Endothelial cell of umbilical vein (primary cell): ENCODE data around the gene FYTTD1.

ENCODE experiments used
- CTCF ChIP-seq, 2 donors: IDR thresholded peaks; 1 replicate in 1 of 2; 2 replicates in 1 of 2; pipeline ENCODE4 v1.5.1; 2011; ENCODE audit warnings: low read length in 2 of 2, mild to moderate bottlenecking in 2 of 2, moderate library complexity in 2 of 2, control low read depth in 1 of 2, inconsistent platforms in 1 of 2, low read depth in 1 of 2; ENCODE audit not compliant: insufficient read depth in 1 of 2; ENCODE audit errors: extremely low read depth in 1 of 2
- EZH2 ChIP-seq: IDR thresholded peaks from 2 replicates; pipeline ENCODE4 v1.6.1; 2012; ENCODE audit warnings: borderline replicate concordance, low read depth, mild to moderate bottlenecking, moderate library complexity, low read length, inconsistent platforms; ENCODE audit not compliant: severe bottlenecking
- FOS ChIP-seq: IDR thresholded peaks from 2 replicates; pipeline ENCODE4 v1.6.1; 2011; ENCODE audit warnings: mild to moderate bottlenecking, low read length, moderate library complexity, borderline replicate concordance; ENCODE audit not compliant: insufficient read depth
- GATA2 ChIP-seq: IDR thresholded peaks from 2 replicates; pipeline ENCODE4 v1.7.0; 2011; ENCODE audit warnings: low read depth, mild to moderate bottlenecking, moderate library complexity, mixed read lengths, low read length; ENCODE audit not compliant: insufficient read length, insufficient read depth
- JUN ChIP-seq: IDR thresholded peaks from 2 replicates; pipeline ENCODE4 v1.6.1; 2011; ENCODE audit warnings: borderline replicate concordance, low read depth; ENCODE audit not compliant: insufficient read length, insufficient read depth
- MAX ChIP-seq: IDR thresholded peaks from 2 replicates; pipeline ENCODE4 v1.6.1; 2011; ENCODE audit not compliant: insufficient read depth, insufficient read length
- MYC ChIP-seq: IDR thresholded peaks from one replicate; pipeline ENCODE4 v1.6.1; 2011; ENCODE audit warnings: mild to moderate bottlenecking, low read depth, low read length
- POLR2A ChIP-seq: IDR thresholded peaks from 2 replicates; pipeline ENCODE4 v1.6.1; 2012; ENCODE audit warnings: low read depth, mild to moderate bottlenecking, control low read depth, low read length
- POLR2AphosphoS5 ChIP-seq: IDR thresholded peaks from 2 replicates; pipeline ENCODE4 v1.6.1; 2012; ENCODE audit warnings: low read depth, mild to moderate bottlenecking, control low read depth, low read length, moderate library complexity; ENCODE audit not compliant: insufficient read depth

GRCh38 chr3:197802779-197803459 is 53.2 kb downstream of the FYTTD1 start:
- no peak for TF ChIP-seq POLR2A
- no peak for TF ChIP-seq POLR2AphosphoS5
- TF ChIP-seq CTCF (IDR thresholded peaks at IDR 0.05; ENCODE audit: extremely low read depth in 1 of 2, insufficient read depth in 1 of 2, low read depth in 1 of 2, low read length in 2 of 2), result no peak
- no peak for TF ChIP-seq EZH2
- TF ChIP-seq GATA2, result no peak
- TF ChIP-seq JUN, result no peak
- TF ChIP-seq MAX, result no peak
- TF ChIP-seq FOS, result no peak
- no peak for TF ChIP-seq MYC
